Measurements from ENCODE around the gene RASA4B. TPM values are rescaled to one million over a fixed set of nuclear protein-coding genes. Genes with fewer than 3 reads are reported as not detected.
A peak's percentile ranks its signal among the peaks of the same experiment; 100 is the strongest.
"Not testable (repeated sequence)": the region's sequence is repeated elsewhere in the genome, so short reads cannot be mapped to it uniquely, and the experiment has no call there.

RASA4B gene
- total RNA-seq: 10 to 100 TPM in 1 of 2 donors, 1 to 10 TPM in 1; 8.5 to 21.9 TPM

DNA sequence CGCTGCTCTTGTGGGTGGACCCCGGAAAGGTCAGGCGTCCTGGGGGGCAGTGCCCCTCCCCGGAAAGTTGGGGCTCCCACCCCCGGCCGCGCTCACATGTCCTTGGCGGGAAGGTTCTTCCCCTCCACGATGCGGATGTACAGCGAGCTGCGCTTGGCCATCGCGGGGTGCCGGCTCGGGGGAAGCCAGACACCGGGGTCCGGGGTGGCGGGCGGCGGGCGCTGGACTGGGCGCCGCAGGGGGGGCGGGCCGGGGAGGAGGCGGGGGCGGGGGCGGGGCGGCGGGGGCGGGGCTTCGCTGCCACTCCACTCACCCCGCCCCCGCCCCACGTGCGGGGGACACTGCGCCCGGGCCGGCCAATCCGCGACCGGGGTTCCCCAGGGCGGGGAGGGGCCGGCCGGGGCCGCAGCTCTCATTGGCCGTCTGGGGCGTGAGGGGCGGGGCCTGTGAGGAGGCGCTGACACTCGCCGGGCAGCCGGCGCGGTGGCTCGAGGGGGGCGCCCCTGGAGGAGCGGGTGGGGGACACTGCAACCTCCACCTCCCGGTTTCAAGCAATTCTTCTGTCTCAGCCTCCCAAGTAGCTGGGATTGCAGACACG lies at the start of gene RASA4B:
TSS of gene RASA4B (minus strand) at position 228 of the 598 bp plus-strand sequence. CDS start at position 161, 67 bp downstream.
- H3K4me1 ChIP-seq (ENCODE audit: control insufficient read depth in 1 of 2, low read depth in 2 of 2); DNase-seq (ENCODE audit: low spot score); H3K27me3 ChIP-seq (replicated peaks; ENCODE audit: insufficient read depth); H3K9me3 ChIP-seq; H3K36me3 ChIP-seq; H3K4me3 ChIP-seq; H3K27ac ChIP-seq: not testable (repeated sequence)
- peak; percentile 56 for ATAC-seq (ENCODE audit: insufficient number of reproducible peaks, low FRiP score, low read depth)

DNA sequence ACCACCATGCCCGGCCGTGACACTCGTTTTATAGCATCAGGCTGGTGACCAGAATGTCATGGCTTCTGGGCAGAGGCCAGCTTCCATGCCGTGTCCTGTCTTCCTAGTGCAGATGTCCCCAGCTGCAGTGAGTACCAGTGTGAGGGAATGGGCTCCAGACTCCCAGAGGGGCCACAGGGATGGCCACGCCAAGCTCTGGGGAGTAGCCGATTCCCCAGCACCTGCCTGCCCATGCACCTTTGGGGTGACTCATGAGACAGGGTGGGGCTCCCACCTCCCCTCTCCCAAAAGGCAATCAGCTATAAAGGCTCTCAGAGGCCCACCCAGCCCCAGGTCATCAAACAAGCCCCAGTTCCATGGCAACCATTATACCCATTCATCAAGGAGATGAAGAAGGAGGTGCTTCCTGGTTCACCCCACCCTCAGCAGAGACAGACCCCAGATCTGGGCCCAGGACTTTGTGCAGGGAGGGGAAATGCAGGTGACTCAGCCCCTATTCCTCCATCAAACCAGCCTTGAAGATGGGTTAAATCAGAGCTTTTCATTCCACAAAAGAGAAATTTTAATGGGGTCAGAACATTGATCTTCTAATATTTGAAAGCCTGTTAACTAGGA lies 33.3 kb upstream of the RASA4B start, which contains the start of gene SPDYE2:
TSS of gene SPDYE2 (plus strand) at position 419 of the 615 bp plus-strand sequence. CDS start 2,030 bp downstream, outside the sequence.
- not testable (repeated sequence) for DNase-seq (ENCODE audit: low spot score); H3K27ac ChIP-seq; H3K4me1 ChIP-seq (ENCODE audit: control insufficient read depth in 1 of 2, low read depth in 2 of 2); H3K27me3 ChIP-seq (replicated peaks; ENCODE audit: insufficient read depth); H3K9me3 ChIP-seq; H3K36me3 ChIP-seq; ATAC-seq (ENCODE audit: insufficient number of reproducible peaks, low FRiP score, low read depth); H3K4me3 ChIP-seq

DNA sequence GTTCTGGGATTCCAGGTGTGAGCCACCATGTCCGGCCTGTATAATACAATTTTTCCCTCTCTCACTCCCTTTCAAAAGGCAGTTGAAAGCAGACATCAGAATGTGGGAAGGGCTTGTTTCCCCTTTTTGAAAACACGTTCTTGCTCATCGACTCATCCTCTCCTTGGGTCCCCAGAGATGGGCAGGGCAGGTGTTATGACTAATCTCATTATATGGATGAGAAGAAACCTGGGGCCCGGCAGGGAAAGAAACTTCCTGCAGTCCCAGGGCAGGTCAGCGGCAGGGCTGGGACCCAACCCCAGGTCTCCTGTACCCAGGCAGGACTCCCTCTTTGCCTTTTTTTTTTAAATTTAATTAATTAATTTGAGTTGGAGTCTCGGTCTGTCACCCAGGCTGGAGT lies 28.8 kb upstream of the RASA4B start:
- H3K27me3 ChIP-seq (replicated peaks; ENCODE audit: insufficient read depth); H3K4me1 ChIP-seq (ENCODE audit: control insufficient read depth in 1 of 2, low read depth in 2 of 2); ATAC-seq (ENCODE audit: insufficient number of reproducible peaks, low FRiP score, low read depth); H3K27ac ChIP-seq; H3K9me3 ChIP-seq; H3K4me3 ChIP-seq; H3K36me3 ChIP-seq; DNase-seq (ENCODE audit: low spot score): not testable (repeated sequence)

DNA sequence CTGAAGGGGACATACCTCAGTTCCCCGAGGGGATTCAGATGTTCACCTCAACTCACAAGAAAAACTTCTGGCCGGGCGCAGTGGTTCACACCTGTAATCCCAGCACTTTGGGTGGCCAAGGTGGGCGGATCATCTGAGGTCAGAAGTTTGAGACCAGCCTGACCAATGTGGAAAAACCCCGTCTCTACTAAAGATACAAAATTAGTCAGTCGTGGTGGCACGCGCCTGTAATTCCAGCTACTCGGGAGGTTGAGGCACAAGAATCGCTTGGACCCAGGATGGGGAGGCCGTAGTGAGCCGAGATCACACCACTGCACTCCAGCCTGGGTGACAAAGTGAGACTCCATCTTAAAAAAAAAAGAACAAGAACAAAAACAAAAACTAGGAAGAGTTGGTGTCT lies 27.7 kb upstream of the RASA4B start:
- H3K9me3 ChIP-seq; H3K27me3 ChIP-seq (replicated peaks; ENCODE audit: insufficient read depth); H3K27ac ChIP-seq; ATAC-seq (ENCODE audit: insufficient number of reproducible peaks, low FRiP score, low read depth); H3K4me1 ChIP-seq (ENCODE audit: control insufficient read depth in 1 of 2, low read depth in 2 of 2); DNase-seq (ENCODE audit: low spot score); H3K36me3 ChIP-seq; H3K4me3 ChIP-seq: not testable (repeated sequence)

DNA sequence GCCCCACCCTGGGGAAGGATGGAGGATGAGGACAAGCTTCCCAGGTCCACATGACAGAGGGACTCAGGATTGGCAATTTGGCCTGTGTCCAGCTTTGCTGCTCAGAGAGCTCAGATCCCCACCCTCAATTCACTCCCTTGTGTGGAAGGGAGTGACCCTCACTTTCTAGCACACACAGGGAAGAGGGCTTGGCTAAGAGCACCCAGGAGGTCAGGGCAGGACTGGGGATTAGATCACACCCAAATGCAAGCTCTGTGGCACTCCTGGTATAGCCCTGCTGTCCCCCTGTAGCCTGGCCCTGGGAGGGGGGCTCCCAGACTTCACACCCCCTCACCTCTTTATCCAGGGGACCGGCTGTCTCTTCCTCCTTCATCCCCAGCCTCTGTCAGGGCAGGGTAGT lies 26.8 kb upstream of the RASA4B start:
- ATAC-seq (ENCODE audit: insufficient number of reproducible peaks, low FRiP score, low read depth); DNase-seq (ENCODE audit: low spot score): not testable (repeated sequence)

DNA sequence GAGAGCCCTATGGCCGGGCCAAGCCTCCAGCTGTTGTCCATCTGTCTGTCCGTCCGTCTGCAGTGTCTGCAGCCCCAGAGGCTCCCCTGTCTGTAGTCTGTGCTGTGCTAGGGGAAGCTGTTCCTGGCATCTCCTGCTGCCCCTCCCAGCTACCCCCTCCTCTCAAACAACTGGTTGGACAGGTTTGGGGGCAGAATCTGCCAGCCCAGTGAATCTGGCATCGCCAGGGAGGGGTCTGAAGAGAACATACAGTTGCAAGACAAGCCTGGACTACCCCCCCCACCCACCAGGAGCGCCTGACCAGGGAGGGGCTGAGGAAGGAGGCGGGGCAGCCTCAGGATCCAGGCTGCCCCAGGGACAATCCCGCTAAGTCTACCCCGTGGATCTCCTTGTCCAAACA lies 26.0 kb upstream of the RASA4B start, which contains the start of gene UPK3BL2:
TSS of gene UPK3BL2 (minus strand) at position 101 of the 400 bp plus-strand sequence. CDS start at position 41, 60 bp downstream.
- H3K27me3 ChIP-seq (replicated peaks; ENCODE audit: insufficient read depth); H3K4me3 ChIP-seq; DNase-seq (ENCODE audit: low spot score); H3K27ac ChIP-seq; H3K36me3 ChIP-seq; H3K4me1 ChIP-seq (ENCODE audit: control insufficient read depth in 1 of 2, low read depth in 2 of 2); H3K9me3 ChIP-seq; ATAC-seq (ENCODE audit: insufficient number of reproducible peaks, low FRiP score, low read depth): not testable (repeated sequence)

More for the DNA sequence above, 26.8 kb upstream of the RASA4B start:
- H3K27ac ChIP-seq; H3K4me1 ChIP-seq (ENCODE audit: control insufficient read depth in 1 of 2, low read depth in 2 of 2); H3K36me3 ChIP-seq; H3K4me3 ChIP-seq; H3K9me3 ChIP-seq; H3K27me3 ChIP-seq (replicated peaks; ENCODE audit: insufficient read depth): not testable (repeated sequence)

DNA sequence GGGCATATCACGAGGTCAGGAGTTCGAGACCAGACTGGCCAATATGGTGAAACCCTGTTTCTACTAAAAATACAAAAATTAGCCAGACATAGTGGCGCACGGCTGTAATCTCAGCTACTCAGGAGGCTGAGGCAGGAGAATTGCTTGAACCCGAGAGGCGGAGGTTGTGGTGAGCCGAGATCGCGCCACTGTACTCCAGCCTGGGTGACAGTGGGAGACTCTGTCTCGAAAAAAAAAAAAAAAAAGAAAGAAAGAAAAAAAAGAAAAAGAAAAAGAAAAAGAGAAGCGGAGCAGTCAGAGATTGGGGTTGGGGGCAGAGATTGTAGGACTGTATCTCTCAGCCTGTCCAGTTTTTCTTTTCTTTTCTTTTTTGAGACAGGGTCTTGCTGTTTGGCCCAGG lies 25.2 kb upstream of the RASA4B start:
- H3K4me1 ChIP-seq (ENCODE audit: control insufficient read depth in 1 of 2, low read depth in 2 of 2); ATAC-seq (ENCODE audit: insufficient number of reproducible peaks, low FRiP score, low read depth); H3K36me3 ChIP-seq; H3K27ac ChIP-seq; H3K9me3 ChIP-seq; DNase-seq (ENCODE audit: low spot score); H3K4me3 ChIP-seq; H3K27me3 ChIP-seq (replicated peaks; ENCODE audit: insufficient read depth): not testable (repeated sequence)

DNA sequence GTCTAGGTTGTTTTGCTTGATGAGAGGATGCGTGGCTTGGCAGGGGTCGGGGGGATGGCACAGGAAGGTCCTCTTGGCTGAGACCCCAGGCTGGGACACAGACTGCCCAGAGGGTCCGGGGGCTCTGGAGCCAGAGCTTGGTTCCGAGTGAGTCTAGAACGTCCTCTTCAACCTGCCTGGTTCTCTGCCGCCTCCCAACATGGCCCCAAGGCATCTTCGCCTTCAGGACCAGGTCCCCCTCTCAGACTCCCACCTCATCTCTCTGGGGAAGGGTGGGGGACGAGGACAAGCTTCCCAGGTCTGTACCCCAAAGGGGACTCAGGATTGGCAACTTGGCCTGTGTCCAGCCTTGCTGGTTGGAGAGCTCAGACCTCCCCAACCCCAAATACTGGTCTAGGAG lies 24.5 kb upstream of the RASA4B start:
- not testable (repeated sequence) for H3K4me1 ChIP-seq (ENCODE audit: control insufficient read depth in 1 of 2, low read depth in 2 of 2); ATAC-seq (ENCODE audit: insufficient number of reproducible peaks, low FRiP score, low read depth); H3K36me3 ChIP-seq; DNase-seq (ENCODE audit: low spot score); H3K27me3 ChIP-seq (replicated peaks; ENCODE audit: insufficient read depth); H3K4me3 ChIP-seq; H3K9me3 ChIP-seq; H3K27ac ChIP-seq

DNA sequence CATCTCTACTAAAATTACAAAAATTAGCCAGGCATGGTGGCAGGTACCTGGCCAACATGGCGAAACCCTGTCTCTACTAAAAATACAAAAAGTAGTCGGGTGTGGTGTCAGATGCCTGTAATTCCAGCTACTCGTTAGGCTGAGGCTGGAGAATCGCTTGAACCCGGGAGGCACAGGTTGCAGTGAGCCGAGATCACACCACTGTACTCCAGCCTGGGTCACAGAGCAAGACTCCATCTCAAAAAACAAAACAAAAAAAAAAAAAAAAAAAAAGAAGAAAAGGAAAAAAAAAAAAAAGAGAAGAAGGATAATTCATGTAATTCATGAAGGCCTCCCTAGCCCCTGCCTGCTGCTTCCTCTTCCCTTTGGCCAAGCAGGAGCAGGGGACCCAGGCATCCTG lies 23.0 kb upstream of the RASA4B start:
- H3K27ac ChIP-seq; H3K36me3 ChIP-seq; H3K9me3 ChIP-seq; H3K4me1 ChIP-seq (ENCODE audit: control insufficient read depth in 1 of 2, low read depth in 2 of 2); DNase-seq (ENCODE audit: low spot score); H3K4me3 ChIP-seq; ATAC-seq (ENCODE audit: insufficient number of reproducible peaks, low FRiP score, low read depth); H3K27me3 ChIP-seq (replicated peaks; ENCODE audit: insufficient read depth): not testable (repeated sequence)

DNA sequence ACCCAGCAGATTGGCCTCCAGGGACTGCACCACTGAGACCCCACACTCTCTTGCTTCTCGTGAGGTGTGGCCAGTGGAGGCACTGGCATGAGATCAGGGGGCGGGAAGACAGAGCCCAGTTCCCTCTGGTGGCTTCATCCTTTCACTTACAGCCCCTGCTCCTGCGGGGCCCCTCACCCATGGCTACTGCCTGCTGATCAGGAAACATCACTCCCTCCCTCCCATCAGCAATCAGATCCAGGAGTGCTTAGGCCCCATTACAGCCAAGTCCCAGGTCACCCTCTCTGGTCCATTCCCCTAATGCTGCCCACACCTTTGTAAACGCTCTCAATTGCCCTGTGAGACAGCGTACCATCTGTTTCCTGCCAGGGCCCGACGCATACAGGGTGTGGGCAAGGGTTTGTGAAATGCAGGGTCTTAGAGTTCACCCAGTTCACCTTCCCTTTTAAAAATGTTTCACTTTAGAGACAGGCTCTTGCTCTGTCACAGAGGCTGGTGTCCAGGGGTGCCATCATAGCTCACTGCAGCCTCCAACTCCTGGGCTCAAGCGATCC lies 17.6 kb upstream of the RASA4B start:
- not testable (repeated sequence) for ATAC-seq (ENCODE audit: insufficient number of reproducible peaks, low FRiP score, low read depth); H3K4me3 ChIP-seq; H3K4me1 ChIP-seq (ENCODE audit: control insufficient read depth in 1 of 2, low read depth in 2 of 2); DNase-seq (ENCODE audit: low spot score); H3K9me3 ChIP-seq; H3K27me3 ChIP-seq (replicated peaks; ENCODE audit: insufficient read depth); H3K27ac ChIP-seq; H3K36me3 ChIP-seq

DNA sequence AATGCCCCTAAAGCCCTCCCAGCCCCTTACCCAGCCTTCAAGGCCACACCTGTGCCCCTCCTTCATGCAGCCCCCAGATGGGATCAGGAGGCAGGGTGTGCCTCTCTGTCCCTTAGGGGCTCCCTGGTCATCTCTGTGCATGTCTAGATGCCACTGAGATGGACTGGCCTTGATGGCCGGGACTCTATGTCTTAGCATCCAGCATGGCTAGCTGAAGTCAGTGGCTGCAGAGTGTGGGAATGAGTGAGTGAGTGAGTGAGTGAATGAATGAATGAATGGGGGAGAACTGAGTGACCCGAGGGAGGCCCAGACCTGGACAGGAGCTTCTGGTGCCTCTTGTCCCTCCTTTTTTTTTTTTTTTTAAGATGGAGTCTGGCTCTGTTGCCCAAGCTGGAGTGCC lies 14.6 kb upstream of the RASA4B start:
- ATAC-seq (ENCODE audit: insufficient number of reproducible peaks, low FRiP score, low read depth): not testable (repeated sequence)

DNA sequence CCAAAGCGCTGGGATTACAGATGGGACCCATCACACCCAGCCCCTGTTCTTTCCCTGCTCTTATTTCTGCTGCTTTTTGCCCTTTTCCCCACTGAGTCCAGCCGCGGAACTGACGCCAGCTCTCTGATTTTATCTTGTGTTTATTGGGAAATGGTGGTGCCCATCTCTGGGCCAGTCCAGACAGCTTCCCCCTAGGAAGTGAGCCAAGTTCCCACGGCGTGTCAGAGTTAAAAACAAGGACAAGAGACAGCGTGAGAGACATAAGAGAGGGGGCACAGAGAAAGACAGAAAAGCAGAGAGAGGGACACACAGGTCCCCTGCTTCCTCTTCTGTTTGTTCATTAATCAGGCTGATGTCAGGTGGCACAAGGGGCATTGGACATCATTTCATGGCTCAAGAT lies 14.0 kb upstream of the RASA4B start:
- not testable (repeated sequence) for DNase-seq (ENCODE audit: low spot score); H3K27me3 ChIP-seq (replicated peaks; ENCODE audit: insufficient read depth); H3K27ac ChIP-seq; ATAC-seq (ENCODE audit: insufficient number of reproducible peaks, low FRiP score, low read depth); H3K4me1 ChIP-seq (ENCODE audit: control insufficient read depth in 1 of 2, low read depth in 2 of 2); H3K36me3 ChIP-seq; H3K4me3 ChIP-seq; H3K9me3 ChIP-seq

More for the DNA sequence above, 14.6 kb upstream of the RASA4B start:
- H3K9me3 ChIP-seq; DNase-seq (ENCODE audit: low spot score); H3K36me3 ChIP-seq; H3K27me3 ChIP-seq (replicated peaks; ENCODE audit: insufficient read depth); H3K4me1 ChIP-seq (ENCODE audit: control insufficient read depth in 1 of 2, low read depth in 2 of 2); H3K4me3 ChIP-seq; H3K27ac ChIP-seq: not testable (repeated sequence)
